ENCODE data around the gene PHETA2.

GRCh38 chr22:42111798-42112197, 37.8 kb downstream of the PHETA2 start:
- TF ChIP-seq POLR2A (IDR thresholded peaks at IDR 0.05), result no peak
- TF ChIP-seq CTCF (IDR thresholded peaks at IDR 0.05 in 8 of 11, conservative IDR thresholded peaks at IDR 0.05 in 3 of 11), result no peak
- TF ChIP-seq POLR2AphosphoS5 (IDR thresholded peaks at IDR 0.05), result no peak
